Dermis microvascular lymphatic vessel endothelial cell (primary cell): ENCODE data around the gene KLF12. TPM values are rescaled to one million over a fixed set of nuclear protein-coding genes. Genes with fewer than 3 reads are reported as not detected.

Source experiments
- DNase-seq, 2 donors: peaks; one replicate each; pipeline versions ENCODE4 v3.0.0 to v3.0.0-alpha.2; 2010; ENCODE audit warnings: low read depth in 2 of 2
- total RNA-seq: library from RNA; depleted of rRNA; stranded (reverse); fragments of >200 nt; gene quantifications from 2 replicates; pipeline ENCODE4 v1.2.1, GENCODE V29; 2014

The KLF12 gene
- total RNA-seq, 1 donor from 2014 or later: 3.0 TPM

DNA sequence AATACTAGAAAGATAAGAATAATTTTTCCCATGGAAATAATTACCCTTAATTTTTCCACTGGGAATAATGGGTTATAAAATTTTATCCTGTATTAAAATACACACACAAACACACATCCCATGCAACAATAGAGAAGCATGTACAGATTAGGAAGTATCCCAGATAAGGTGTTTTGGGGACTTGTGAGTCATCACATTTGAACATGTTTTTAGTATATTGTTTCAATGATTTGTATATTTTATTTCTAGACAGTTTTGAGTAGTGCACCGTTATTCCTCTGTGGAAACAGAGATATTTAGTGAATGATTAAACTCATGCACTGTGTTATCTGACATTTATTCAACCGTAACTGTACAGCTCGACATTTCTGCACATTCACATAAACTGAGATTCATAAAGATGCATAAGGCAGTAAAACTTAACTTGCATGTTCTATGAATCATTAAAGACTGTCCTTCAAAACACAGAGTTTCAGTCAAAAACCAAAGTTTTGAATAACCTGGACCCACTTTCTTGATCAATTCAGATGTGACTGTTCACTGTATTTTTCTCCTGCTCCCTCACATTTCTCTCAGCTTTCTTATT lies 30.1 kb downstream of the KLF12 start:
- DNase-seq: peak in 1 of 2 donors; percentile 4

DNA sequence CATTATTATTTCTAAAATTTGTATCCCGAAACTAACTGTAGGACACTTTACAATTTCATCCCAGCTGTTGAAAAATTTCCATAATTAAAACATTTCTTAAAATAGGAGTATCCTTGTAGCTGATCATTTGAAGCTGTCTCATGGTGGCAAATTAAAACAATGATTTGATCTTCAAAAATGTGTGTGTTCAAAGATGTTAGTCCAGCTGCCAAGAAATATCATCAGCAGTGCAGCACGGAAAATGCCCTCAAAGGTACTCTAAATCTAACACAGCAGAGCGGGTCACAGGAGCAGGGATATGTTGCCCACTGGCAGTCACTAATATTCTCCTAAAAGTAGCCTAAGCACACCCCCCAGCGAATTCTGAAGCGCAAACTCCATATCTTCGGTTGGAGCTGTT lies 31.0 kb downstream of the KLF12 start:
- no peak for DNase-seq

DNA sequence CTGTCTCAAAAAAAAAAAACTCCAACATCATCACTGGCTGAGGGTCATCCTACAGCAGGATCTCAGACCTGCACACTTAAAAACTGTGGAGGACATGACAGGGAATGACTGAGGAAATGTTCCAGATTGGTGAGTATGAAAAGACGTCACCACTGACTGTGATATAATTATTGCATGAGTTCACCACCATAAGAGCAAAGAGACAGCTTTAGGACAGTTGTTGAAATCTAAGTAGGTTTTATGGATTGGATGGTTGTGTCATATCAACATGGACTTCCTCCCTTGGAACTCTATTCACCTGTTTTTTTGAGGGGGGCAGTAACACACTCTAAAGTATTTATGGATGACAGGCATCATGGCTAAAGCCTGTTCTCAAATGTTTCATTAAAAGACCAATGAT lies 31.5 kb downstream of the KLF12 start:
- DNase-seq: no peak

DNA sequence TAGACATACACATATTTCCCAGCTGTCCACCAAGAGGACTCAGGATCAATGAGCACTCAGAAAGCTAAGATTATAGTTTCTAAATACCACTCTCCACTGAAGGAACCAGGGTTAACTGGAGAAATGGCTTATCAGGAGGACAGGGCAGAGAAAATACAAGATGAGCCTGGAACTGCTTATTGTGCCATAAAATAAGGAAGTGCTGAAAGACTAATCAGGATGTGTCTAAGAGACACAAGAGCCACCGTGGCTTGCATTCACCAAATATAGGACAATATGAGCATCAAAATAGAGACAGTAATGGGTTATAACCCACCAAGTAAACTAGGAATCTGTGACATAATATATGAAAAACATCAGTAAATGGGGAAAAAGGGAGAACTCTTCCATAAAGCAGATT lies 32.8 kb downstream of the KLF12 start:
- DNase-seq: no peak

DNA sequence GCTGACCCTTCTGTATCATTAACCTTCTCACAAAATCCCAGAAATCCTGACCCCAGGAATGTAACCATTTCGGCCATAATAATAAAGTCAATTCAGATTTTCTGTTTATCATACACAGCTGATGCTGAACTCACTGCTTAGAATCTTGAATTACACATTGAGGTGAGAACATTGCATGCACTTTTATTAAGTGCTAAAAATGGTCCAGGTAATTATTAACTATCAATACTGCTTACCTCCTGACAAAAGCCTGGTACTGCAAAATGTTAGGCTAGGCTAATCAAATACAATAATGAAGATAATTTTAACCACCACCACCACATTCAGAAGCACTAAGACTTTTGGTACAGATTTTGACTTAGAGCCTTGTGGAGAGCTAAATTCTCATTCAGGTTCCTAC lies 36.1 kb downstream of the KLF12 start:
- DNase-seq: no peak

DNA sequence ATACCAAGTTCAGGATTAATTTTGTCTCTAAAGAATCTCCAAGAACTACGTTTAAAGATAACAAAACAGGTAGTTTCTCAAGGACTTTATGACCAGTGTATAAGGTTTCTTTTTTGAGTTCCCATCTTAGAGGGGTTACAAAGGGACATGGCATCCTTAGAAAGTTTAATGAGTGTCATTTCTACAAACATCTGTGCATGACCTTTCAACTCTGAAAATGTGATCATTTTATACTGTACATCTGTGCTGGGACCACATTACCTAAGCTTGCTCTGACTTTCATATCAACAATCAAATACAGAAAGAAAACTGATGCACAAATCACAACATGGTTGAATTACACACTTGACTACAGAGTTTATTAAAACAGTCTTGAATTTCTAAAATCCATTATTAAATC lies 37.1 kb downstream of the KLF12 start:
- no peak for DNase-seq

DNA sequence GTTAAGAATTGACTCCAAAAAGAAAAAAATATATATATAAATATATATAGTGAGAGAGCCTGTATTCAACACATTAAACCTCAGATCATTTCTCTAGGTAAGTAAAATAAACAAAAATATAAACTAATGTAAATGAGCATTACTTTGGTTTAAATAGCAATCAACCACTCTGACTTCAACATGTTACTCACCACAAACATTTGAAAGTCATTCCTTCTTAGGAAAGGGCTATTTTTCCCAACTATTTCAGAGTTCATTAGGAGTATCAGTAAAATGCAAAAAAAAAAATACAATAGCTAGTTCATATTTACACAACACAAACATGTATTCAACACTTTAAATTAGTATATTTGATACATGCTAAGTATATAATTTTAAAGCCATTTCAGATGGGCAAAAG lies 40.5 kb downstream of the KLF12 start:
- no peak for DNase-seq

DNA sequence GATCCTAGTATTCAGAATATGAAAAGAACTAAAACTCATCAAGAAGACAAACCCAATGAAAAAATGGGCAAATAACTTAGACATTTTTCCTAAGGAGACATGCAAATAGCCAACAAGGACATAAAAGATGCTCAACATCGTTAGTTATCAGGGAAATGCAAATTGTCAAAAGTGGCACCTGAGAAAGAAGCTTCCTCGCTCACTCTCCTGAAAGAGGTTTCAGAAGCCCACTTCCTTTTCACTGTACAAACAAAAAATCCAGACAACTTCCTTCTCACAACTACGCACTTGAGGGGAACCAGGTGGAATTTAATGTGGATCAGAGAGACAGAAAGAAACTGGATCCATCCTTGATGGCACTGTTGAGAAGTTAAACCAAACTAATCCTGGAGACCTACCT lies 41.5 kb downstream of the KLF12 start:
- no peak for DNase-seq

DNA sequence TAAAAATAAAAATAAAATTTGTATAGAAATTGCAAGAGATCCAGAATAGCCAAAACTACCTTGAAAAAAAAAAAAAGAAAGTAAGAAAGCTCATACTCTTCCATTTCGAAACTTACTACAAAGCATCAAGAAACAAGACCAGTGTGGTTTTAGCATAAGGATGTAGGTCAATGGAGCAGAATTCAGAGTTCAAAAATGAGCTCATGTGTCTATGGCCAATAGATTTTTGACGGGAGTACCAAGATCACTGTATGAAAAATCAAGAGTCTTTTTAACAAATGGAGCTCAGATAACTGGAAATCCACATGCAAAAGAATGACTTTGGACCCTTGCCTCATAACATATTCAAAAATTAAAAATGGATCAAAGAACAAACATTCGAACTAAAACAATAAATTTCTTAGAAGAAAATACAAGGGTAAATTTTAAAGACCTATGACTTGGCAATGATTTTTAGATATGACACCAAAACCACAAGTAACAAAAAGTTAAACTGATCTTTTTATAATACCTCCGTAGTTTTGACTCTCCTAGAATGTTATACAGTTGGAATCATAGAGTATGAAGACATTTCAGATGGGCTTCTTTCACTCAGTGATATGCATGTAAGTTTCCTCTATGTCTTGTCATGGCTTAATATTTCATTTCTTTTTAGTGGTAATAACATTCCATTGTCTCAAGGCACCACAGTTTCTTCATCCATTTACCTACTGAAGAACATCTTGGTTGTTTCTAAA lies 43.2 kb downstream of the KLF12 start:
- no peak for DNase-seq

DNA sequence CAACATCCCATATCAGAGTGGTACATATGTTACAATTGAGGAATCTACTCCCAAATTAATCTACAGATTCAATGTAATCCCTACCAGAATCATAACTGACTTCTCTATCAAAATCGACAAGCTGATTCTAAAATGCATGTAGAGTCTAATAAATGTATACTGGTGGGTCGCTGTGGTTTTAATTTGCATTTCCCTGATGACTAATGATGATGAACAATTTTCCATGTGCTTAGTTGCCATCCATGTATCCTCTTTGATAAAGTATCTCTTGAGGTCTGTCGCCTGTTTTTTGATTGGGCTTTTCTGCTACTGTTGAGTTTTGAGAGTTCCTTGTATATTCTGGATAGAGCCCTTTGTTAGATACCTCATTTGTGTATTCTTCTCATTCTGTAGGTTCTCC lies 43.8 kb downstream of the KLF12 start:
- no peak for DNase-seq

DNA sequence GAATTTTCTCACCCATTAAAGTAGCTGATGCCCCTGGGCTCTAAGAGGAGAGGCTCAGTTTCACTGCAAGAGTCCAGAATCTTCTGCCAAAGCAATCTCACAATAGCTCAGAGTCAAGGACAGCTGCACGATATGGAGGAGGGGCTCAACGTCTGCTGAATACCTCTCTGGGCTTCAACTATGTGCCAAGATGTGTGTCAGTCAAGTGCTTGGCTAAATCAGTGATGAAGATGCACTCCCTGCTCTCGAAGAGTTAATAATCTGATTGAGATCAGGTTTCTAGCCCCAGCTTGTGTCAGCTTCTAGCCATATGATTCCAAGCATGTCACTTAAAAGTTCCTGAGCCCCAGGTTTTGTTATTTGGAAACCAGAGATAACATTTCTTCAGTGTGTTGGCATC lies 46.8 kb downstream of the KLF12 start:
- no peak for DNase-seq
